Suppressor macrophage treated with lipopolysaccharide for 1 hour (primary cell): ENCODE measurements around the gene MCOLN3.
A peak's percentile ranks its signal among the peaks of the same experiment; 100 is the strongest.
"Not testable (repeated sequence)": the region's sequence is repeated elsewhere in the genome, so short reads cannot be mapped to it uniquely, and the experiment has no call there.

Experiments used
- DNase-seq, 3 donors: peaks; one replicate each; pipeline ENCODE4 v3.0.0-alpha.2; 2020 to 2022

The MCOLN3 gene

DNA sequence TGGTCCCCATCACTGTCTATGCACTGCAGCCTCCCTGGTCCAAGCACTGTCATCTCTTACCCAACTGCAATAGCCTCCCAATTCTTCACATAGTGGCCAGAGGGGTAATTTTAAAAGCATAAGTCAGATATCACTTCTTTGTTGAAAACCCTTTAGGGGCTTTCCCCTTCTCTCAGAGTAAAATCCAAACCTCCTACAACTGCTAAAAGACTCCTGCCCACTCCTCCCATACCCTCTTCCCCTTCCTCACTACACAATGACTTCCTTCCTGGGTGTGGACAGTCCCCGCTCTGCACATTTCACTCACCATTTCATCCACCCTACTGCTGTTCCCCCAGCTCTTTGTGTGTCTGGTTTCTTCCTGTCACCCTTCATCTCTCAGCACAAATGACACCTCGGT, 59.7 kb downstream of the MCOLN3 start:
- DNase-seq = peak; percentile 82 to 93 (median 87)

DNA sequence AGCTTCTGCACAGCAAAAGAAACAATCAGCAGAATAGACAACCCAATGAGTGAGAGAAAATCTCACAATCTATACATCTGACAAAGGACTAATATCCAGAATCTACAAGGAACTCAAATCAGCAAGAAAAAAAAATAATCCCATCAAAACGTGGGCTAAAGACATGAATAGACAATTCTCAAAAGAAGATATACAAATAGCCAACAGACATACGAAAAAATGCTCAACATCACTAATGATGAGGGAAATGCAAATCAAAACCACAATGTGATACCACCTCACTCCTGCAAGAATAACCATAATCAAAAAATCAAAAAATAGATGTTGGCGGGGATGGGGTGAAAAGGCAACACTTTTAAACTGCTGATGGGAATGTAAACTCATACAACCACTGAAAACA, 61.7 kb downstream of the MCOLN3 start:
- not testable (repeated sequence) for DNase-seq

DNA sequence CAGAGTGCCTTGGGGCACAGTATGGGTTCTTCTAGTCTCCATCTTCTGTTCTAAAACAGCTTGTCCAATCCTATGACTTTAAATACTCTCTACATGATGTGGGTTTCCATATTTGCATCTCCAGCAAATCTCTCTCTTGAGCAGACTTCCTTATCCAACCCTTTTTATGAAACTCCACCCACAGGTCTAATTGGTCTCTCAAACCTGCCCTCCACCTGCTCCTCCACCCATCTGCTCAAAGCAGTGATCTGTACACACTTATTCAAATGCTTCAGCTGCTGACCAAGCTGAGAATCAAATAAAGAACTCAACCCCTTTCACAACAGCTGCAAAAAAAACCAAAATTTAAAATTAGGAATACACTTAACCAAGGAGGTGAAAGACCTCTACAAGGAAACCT, 62.9 kb downstream of the MCOLN3 start:
- DNase-seq = no peak

- DNase-seq = no peak
Measured at GRCh38 chr1:84982395-84982794, 65.9 kb downstream of the MCOLN3 start.

- DNase-seq = no peak
Measured at GRCh38 chr1:84975035-84975434, 73.3 kb downstream of the MCOLN3 start.

DNA sequence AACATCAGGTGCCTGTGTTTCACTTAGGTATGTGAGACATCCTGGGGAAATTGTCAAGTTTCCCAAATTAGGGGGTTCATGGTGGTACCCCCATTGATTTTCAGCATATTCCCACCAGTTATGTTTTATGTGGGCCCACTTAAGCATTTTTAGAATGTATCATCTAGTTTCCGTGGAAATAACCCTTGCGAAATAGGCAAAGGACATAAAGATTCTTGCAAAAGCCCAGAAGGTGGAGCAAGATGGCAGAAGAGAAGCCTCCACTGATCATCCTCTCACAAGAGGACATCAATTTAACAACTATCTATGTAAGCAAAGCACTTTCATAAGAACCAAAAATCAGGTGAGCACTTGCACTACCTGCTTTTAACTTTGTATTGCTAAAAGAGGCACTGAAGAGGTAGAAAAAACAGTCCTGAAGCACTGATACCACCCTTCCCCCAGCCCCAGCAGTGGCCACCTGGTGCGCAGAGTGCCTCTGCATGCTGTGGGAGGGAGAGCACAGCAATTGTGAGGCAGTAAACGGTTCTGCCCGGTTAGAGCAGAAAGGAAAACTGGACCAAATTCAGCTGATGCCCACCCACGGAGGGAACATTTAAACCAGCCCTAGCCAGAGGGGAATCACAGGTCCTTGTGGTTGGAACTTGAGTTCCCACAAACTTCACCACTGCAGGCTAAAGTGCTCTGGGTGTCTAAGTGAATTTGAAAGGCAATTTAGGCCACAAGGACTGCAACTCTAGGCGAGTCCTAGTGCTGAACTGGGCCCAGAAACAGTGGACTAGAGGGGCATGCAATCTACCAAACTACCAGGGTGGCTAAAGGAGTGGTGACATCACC, 74.6 kb downstream of the MCOLN3 start:
- DNase-seq = peak; percentile 70 to 84 (median 81)

DNA sequence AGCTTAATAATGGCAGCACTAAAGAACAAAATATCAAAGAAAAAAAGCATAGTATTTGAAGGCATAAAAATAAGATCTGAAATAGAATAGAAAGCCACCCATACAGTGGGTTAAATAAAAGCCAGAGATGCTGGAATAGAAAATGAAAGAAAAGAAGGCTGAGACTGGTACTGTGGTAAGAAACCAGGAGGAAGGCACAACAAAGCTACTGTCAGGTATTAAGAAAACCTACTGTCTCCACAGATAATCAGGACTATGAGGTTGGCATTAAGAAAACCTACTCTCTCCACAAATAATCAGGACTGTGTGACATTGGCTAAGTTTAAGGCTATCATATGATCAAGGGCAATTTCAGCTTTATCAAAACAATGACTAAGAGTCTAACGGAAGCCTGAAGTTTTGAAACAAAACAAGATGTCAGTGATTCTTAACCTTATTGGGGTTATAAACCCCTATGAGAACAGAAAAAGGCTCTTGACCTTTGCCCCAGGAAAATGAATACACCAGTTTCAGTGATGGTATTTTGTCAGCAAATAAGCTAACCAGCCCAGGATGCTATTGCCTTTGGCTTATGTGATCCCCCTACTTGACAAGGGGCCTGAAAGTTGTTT, 75.8 kb downstream of the MCOLN3 start:
- DNase-seq = no peak

- no peak for DNase-seq
Measured at GRCh38 chr1:84971957-84972356, 76.3 kb downstream of the MCOLN3 start.

GRCh38 chr1:84969489-84970250, 78.6 kb downstream of the MCOLN3 start:
- peak; percentile 29 to 50 (median 46) for DNase-seq

GRCh38 chr1:84968865-84969264, 79.4 kb downstream of the MCOLN3 start:
- no peak for DNase-seq

- DNase-seq = no peak
Measured at GRCh38 chr1:84968101-84968500, 80.2 kb downstream of the MCOLN3 start.
